Activated naive CD8-positive, alpha-beta T cell treated with anti-CD3 and anti-CD28 coated beads, Interleukin-2, amount 50 U/mL, for 24 hours (primary cell): ENCODE data around the gene PDZD8.
A peak's percentile ranks its signal among the peaks of the same experiment; 100 is the strongest.

Experiments used
- ATAC-seq: fragments of 150-1000 bp; cut with Tn5 transposase; one replicate; pipeline ENCODE4 v1.10.0; 2021
- DNase-seq: peaks from one replicate; pipeline ENCODE4 v3.0.0; 2021
- H3K27ac Mint-ChIP-seq: one replicate; pipeline ENCODE4 v1.8.0; 2021; ENCODE audit warnings: mild to moderate bottlenecking, mixed read lengths
- H3K27me3 Mint-ChIP-seq: one replicate; pipeline ENCODE4 v1.8.0; 2021; ENCODE audit warnings: mixed read lengths
- H3K36me3 Mint-ChIP-seq: one replicate; pipeline ENCODE4 v1.8.0; 2021; ENCODE audit warnings: low read depth, mixed read lengths
- H3K4me1 Mint-ChIP-seq: one replicate; pipeline ENCODE4 v1.8.0; 2021; ENCODE audit warnings: mixed read lengths
- H3K4me3 Mint-ChIP-seq: one replicate; pipeline ENCODE4 v1.8.0; 2021; ENCODE audit warnings: mild to moderate bottlenecking, moderate library complexity, mixed read lengths
- H3K9me3 Mint-ChIP-seq: one replicate; pipeline ENCODE4 v1.8.0; 2021; ENCODE audit warnings: mixed read lengths

PDZD8 gene

GRCh38 chr10:117408436-117409384 lies 33.5 kb upstream of the PDZD8 start:
- Mint-ChIP-seq H3K27ac (no peak overlapping the region), H3K4me3 (no peak overlapping the region), H3K36me3 (no peaks in the 10 kb centered on the region), H3K27me3 (peaks cover 23% of the 10 kb centered on the region), H3K9me3 (no peaks in the 10 kb centered on the region), H3K4me1 (no peaks in the 10 kb centered on the region)
- ATAC-seq (no peak), DNase-seq (no peak)

- H3K36me3 Mint-ChIP-seq = no peaks in the 10 kb centered on the region
- no peak overlapping the region for H3K27ac Mint-ChIP-seq
- no peaks in the 10 kb centered on the region for H3K4me1 Mint-ChIP-seq
- ATAC-seq (no peak), DNase-seq (no peak)
- H3K9me3 Mint-ChIP-seq = no peaks in the 10 kb centered on the region
- peaks cover 14% of the 10 kb centered on the region for H3K27me3 Mint-ChIP-seq
- no peak overlapping the region for H3K4me3 Mint-ChIP-seq
Observed at GRCh38 chr10:117405730-117406129, 30.5 kb upstream of the PDZD8 start.

GRCh38 chr10:117400329-117400728 lies 25.1 kb upstream of the PDZD8 start:
- peaks cover 9% of the 10 kb centered on the region for H3K27me3 Mint-ChIP-seq
- DNase-seq = no peak
- H3K4me3 Mint-ChIP-seq = no peak overlapping the region
- H3K4me1 Mint-ChIP-seq = no peaks in the 10 kb centered on the region
- H3K9me3 Mint-ChIP-seq = no peaks in the 10 kb centered on the region
- no peaks in the 10 kb centered on the region for H3K36me3 Mint-ChIP-seq
- H3K27ac Mint-ChIP-seq = no peak overlapping the region
- no peak for ATAC-seq

- Mint-ChIP-seq H3K4me1 (no peaks in the 10 kb centered on the region), H3K36me3 (no peaks in the 10 kb centered on the region), H3K9me3 (no peaks in the 10 kb centered on the region), H3K27ac (no peak overlapping the region), H3K4me3 (no peak overlapping the region), H3K27me3 (peaks cover 7% of the 10 kb centered on the region)
- ATAC-seq (no peak), DNase-seq (no peak)
Observed at GRCh38 chr10:117399341-117400196, 24.3 kb upstream of the PDZD8 start.

GRCh38 chr10:117398029-117398428 lies 22.8 kb upstream of the PDZD8 start:
- peaks cover 8% of the 10 kb centered on the region for H3K27me3 Mint-ChIP-seq
- no peak overlapping the region for H3K4me3 Mint-ChIP-seq
- ATAC-seq (no peak), DNase-seq (no peak)
- no peak overlapping the region for H3K27ac Mint-ChIP-seq
- no peaks in the 10 kb centered on the region for H3K4me1 Mint-ChIP-seq
- no peaks in the 10 kb centered on the region for H3K9me3 Mint-ChIP-seq
- no peaks in the 10 kb centered on the region for H3K36me3 Mint-ChIP-seq

- DNase-seq (no peak), ATAC-seq (no peak)
- Mint-ChIP-seq H3K36me3 (no peaks in the 10 kb centered on the region), H3K27me3 (peaks cover 45% of the 10 kb centered on the region), H3K4me1 (no peaks in the 10 kb centered on the region), H3K9me3 (no peaks in the 10 kb centered on the region), H3K4me3 (no peak overlapping the region), H3K27ac (no peak overlapping the region)
Observed at GRCh38 chr10:117391436-117392205, 16.4 kb upstream of the PDZD8 start.

- no peaks in the 10 kb centered on the region for H3K4me1 Mint-ChIP-seq
- ATAC-seq (no peak), DNase-seq (no peak)
- H3K36me3 Mint-ChIP-seq = no peaks in the 10 kb centered on the region
- peaks cover 50% of the 10 kb centered on the region for H3K27me3 Mint-ChIP-seq
- H3K4me3 Mint-ChIP-seq = no peak overlapping the region
- no peak overlapping the region for H3K27ac Mint-ChIP-seq
- H3K9me3 Mint-ChIP-seq = no peaks in the 10 kb centered on the region
Observed at GRCh38 chr10:117390420-117390819, 15.2 kb upstream of the PDZD8 start.

- no peaks in the 10 kb centered on the region for H3K4me1 Mint-ChIP-seq
Observed at GRCh38 chr10:117386805-117387204, 11.6 kb upstream of the PDZD8 start.

GRCh38 chr10:117382861-117383260 lies 7.6 kb upstream of the PDZD8 start:
- DNase-seq = no peak
- no peak overlapping the region for H3K4me3 Mint-ChIP-seq
- H3K4me1 Mint-ChIP-seq = no peaks in the 10 kb centered on the region
- H3K9me3 Mint-ChIP-seq = no peaks in the 10 kb centered on the region
- peaks cover 40% of the 10 kb centered on the region for H3K27me3 Mint-ChIP-seq
- H3K36me3 Mint-ChIP-seq = no peaks in the 10 kb centered on the region
- no peak for ATAC-seq
- H3K27ac Mint-ChIP-seq = no peak overlapping the region

More at GRCh38 chr10:117386805-117387204, 11.6 kb upstream of the PDZD8 start:
- H3K27me3 Mint-ChIP-seq = peaks cover 41% of the 10 kb centered on the region
- H3K4me3 Mint-ChIP-seq = no peak overlapping the region
- no peaks in the 10 kb centered on the region for H3K9me3 Mint-ChIP-seq
- DNase-seq = no peak
- ATAC-seq = no peak
- H3K36me3 Mint-ChIP-seq = no peaks in the 10 kb centered on the region
- no peak overlapping the region for H3K27ac Mint-ChIP-seq

- H3K36me3 Mint-ChIP-seq = peaks cover 11% of the 10 kb centered on the region
- peaks cover 16% of the 10 kb centered on the region for H3K27me3 Mint-ChIP-seq
- peak overlapping the region; percentile 91 for H3K4me3 Mint-ChIP-seq
- DNase-seq = peak; percentile 18
- peak; percentile 55 for ATAC-seq
- peaks cover 36% of the 10 kb centered on the region for H3K4me1 Mint-ChIP-seq
- no peaks in the 10 kb centered on the region for H3K9me3 Mint-ChIP-seq
- peak overlapping the region; percentile 80 for H3K27ac Mint-ChIP-seq
Observed at GRCh38 chr10:117374506-117375359, 507 bp downstream of the PDZD8 start.

GRCh38 chr10:117373823-117374505 lies 1.3 kb downstream of the PDZD8 start:
- H3K9me3 Mint-ChIP-seq = no peaks in the 10 kb centered on the region
- peak; percentile 28 for DNase-seq
- H3K4me1 Mint-ChIP-seq = peaks cover 41% of the 10 kb centered on the region
- peak; percentile 3 for ATAC-seq
- peaks cover 16% of the 10 kb centered on the region for H3K36me3 Mint-ChIP-seq
- peak overlapping the region; percentile 74 for H3K27ac Mint-ChIP-seq
- peaks cover 12% of the 10 kb centered on the region for H3K27me3 Mint-ChIP-seq
- peak overlapping the region; percentile 91 for H3K4me3 Mint-ChIP-seq

GRCh38 chr10:117370205-117370604 lies 5.0 kb downstream of the PDZD8 start:
- no peak for DNase-seq
- Mint-ChIP-seq H3K27ac (no peak overlapping the region), H3K27me3 (no peaks in the 10 kb centered on the region), H3K9me3 (no peaks in the 10 kb centered on the region), H3K36me3 (peaks cover 16% of the 10 kb centered on the region), H3K4me3 (no peak overlapping the region), H3K4me1 (peaks cover 61% of the 10 kb centered on the region)
- ATAC-seq = no peak

- no peaks in the 10 kb centered on the region for H3K9me3 Mint-ChIP-seq
- no peak for DNase-seq
- peaks cover 76% of the 10 kb centered on the region for H3K4me1 Mint-ChIP-seq
- no peak overlapping the region for H3K27ac Mint-ChIP-seq
- peaks cover 15% of the 10 kb centered on the region for H3K36me3 Mint-ChIP-seq
- H3K27me3 Mint-ChIP-seq = no peaks in the 10 kb centered on the region
- H3K4me3 Mint-ChIP-seq = no peak overlapping the region
- no peak for ATAC-seq
Observed at GRCh38 chr10:117367718-117368117, 7.5 kb downstream of the PDZD8 start.
